ENCODE data around the gene ARHGAP32. TPM values are rescaled to one million over a fixed set of nuclear protein-coding genes. Genes with fewer than 3 reads are reported as not detected.

Gene ARHGAP32
- polyA plus RNA-seq, 1 donor from 2014 or later, result 12.0 TPM

DNA sequence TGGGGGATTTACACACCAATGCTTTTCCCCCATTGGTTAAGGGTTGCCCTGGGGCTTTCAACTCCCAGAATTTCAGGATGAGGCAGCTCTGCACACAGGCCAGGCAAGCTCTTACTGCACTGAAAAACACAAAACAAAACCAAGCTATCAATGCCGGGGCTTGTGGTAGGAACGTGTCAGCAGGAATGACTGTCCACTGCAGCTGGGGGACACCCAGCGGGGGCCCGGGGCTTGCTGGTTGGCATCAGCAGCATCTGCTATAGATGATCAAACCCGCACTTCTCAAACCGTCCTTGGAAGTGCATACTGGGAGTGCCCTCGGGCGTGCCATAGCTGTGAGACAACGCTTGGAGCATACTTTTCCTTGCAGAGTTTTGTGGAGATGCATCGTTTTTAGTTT lies 257.2 kb downstream of the ARHGAP32 start:
- no peaks in the 10 kb centered on the region for H3K9me2 ChIP-seq (ENCODE audit: insufficient read depth, low read length)
- H2AFZ ChIP-seq (ENCODE audit: low read depth, low read length), result no peak overlapping the region
- no peaks in the 10 kb centered on the region for H4K20me1 ChIP-seq (ENCODE audit: insufficient read depth)
- no peaks in the 10 kb centered on the region for H3K36me3 ChIP-seq (ENCODE audit: insufficient read depth, low read length)
- no peaks in the 10 kb centered on the region for H3K79me2 ChIP-seq (replicated peaks; ENCODE audit: insufficient read depth, low read length)
- TF ChIP-seq EZH2 (IDR thresholded peaks at IDR 0.05; ENCODE audit: borderline replicate concordance, insufficient read depth, low read length, poor library complexity, severe bottlenecking) (no peak), POLR2AphosphoS5 (IDR thresholded peaks at IDR 0.05) (no peak), MXI1 (conservative IDR thresholded peaks at IDR 0.05; ENCODE audit: poor library complexity, severe bottlenecking) (no peak), TAF1 (IDR thresholded peaks at IDR 0.05; ENCODE audit: low read depth) (no peak), EP300 (conservative IDR thresholded peaks at IDR 0.05; ENCODE audit: poor library complexity, severe bottlenecking) (no peak), SMC3 (conservative IDR thresholded peaks at IDR 0.05; ENCODE audit: poor library complexity) (no peak), RAD21 (conservative IDR thresholded peaks at IDR 0.05) (no peak)
- TF ChIP-seq, protein P1, sequence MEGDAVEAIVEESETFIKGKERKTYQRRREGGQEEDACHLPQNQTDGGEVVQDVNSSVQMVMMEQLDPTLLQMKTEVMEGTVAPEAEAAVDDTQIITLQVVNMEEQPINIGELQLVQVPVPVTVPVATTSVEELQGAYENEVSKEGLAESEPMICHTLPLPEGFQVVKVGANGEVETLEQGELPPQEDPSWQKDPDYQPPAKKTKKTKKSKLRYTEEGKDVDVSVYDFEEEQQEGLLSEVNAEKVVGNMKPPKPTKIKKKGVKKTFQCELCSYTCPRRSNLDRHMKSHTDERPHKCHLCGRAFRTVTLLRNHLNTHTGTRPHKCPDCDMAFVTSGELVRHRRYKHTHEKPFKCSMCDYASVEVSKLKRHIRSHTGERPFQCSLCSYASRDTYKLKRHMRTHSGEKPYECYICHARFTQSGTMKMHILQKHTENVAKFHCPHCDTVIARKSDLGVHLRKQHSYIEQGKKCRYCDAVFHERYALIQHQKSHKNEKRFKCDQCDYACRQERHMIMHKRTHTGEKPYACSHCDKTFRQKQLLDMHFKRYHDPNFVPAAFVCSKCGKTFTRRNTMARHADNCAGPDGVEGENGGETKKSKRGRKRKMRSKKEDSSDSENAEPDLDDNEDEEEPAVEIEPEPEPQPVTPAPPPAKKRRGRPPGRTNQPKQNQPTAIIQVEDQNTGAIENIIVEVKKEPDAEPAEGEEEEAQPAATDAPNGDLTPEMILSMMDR (IDR thresholded peaks at IDR 0.05; ENCODE audit: poor library complexity, severe bottlenecking), result no peak
- TF ChIP-seq, protein P2, sequence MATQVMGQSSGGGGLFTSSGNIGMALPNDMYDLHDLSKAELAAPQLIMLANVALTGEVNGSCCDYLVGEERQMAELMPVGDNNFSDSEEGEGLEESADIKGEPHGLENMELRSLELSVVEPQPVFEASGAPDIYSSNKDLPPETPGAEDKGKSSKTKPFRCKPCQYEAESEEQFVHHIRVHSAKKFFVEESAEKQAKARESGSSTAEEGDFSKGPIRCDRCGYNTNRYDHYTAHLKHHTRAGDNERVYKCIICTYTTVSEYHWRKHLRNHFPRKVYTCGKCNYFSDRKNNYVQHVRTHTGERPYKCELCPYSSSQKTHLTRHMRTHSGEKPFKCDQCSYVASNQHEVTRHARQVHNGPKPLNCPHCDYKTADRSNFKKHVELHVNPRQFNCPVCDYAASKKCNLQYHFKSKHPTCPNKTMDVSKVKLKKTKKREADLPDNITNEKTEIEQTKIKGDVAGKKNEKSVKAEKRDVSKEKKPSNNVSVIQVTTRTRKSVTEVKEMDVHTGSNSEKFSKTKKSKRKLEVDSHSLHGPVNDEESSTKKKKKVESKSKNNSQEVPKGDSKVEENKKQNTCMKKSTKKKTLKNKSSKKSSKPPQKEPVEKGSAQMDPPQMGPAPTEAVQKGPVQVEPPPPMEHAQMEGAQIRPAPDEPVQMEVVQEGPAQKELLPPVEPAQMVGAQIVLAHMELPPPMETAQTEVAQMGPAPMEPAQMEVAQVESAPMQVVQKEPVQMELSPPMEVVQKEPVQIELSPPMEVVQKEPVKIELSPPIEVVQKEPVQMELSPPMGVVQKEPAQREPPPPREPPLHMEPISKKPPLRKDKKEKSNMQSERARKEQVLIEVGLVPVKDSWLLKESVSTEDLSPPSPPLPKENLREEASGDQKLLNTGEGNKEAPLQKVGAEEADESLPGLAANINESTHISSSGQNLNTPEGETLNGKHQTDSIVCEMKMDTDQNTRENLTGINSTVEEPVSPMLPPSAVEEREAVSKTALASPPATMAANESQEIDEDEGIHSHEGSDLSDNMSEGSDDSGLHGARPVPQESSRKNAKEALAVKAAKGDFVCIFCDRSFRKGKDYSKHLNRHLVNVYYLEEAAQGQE (IDR thresholded peaks at IDR 0.05; ENCODE audit: borderline replicate concordance), result no peak
- no peaks in the 10 kb centered on the region for H3F3A ChIP-seq (ENCODE audit: insufficient read depth, low read length, poor library complexity, severe bottlenecking)
- H3K9me3 ChIP-seq (ENCODE audit: low read length), result no peaks in the 10 kb centered on the region
- no peak overlapping the region for H3K9ac ChIP-seq (ENCODE audit: low read length)
- no peak overlapping the region for H3K4me2 ChIP-seq (ENCODE audit: low read length)
- H3K27ac ChIP-seq (ENCODE audit: low read length), result no peak overlapping the region
- no peak overlapping the region for H3K4me3 ChIP-seq (ENCODE audit: low read length)
- no peaks in the 10 kb centered on the region for H3K27me3 ChIP-seq (ENCODE audit: insufficient read depth, low read depth, low read length)

DNA sequence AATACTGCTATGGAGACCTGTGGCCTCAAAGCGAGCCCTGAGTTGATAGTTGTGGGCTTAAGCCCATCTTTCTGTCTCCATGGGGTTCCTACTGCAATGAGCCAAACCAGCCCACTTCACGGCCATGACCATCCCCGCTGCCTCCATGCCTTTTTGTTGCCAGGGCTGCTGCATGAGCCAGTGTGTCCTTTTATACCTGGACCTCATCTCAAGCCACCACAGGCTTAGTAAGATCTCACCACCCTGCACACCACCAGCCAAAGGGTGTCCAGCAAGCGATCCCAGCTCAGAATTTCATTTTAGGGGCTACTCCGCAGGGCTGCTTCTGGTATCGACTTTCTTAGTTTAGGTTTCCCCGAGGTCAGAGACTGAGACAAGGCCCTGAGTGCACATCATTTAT lies 257.8 kb downstream of the ARHGAP32 start:
- no peaks in the 10 kb centered on the region for H4K20me1 ChIP-seq (ENCODE audit: insufficient read depth)
- H3K4me3 ChIP-seq (ENCODE audit: low read length), result no peak overlapping the region
- no peak overlapping the region for H3K9ac ChIP-seq (ENCODE audit: low read length)
- H3K9me3 ChIP-seq (ENCODE audit: low read length), result no peaks in the 10 kb centered on the region
- no peak overlapping the region for H3K4me2 ChIP-seq (ENCODE audit: low read length)
- no peaks in the 10 kb centered on the region for H3F3A ChIP-seq (ENCODE audit: insufficient read depth, low read length, poor library complexity, severe bottlenecking)
- no peaks in the 10 kb centered on the region for H3K9me2 ChIP-seq (ENCODE audit: insufficient read depth, low read length)
- H3K27me3 ChIP-seq (ENCODE audit: insufficient read depth, low read depth, low read length), result no peaks in the 10 kb centered on the region
- no peak overlapping the region for H2AFZ ChIP-seq (ENCODE audit: low read depth, low read length)
- TF ChIP-seq MXI1 (conservative IDR thresholded peaks at IDR 0.05; ENCODE audit: poor library complexity, severe bottlenecking), result no peak
- TF ChIP-seq, protein P1 (IDR thresholded peaks at IDR 0.05; ENCODE audit: poor library complexity, severe bottlenecking), result no peak
- no peak for TF ChIP-seq POLR2AphosphoS5 (IDR thresholded peaks at IDR 0.05)
- no peak for TF ChIP-seq RAD21 (conservative IDR thresholded peaks at IDR 0.05)
- no peak for TF ChIP-seq SMC3 (conservative IDR thresholded peaks at IDR 0.05; ENCODE audit: poor library complexity)
- TF ChIP-seq, protein P2 (IDR thresholded peaks at IDR 0.05; ENCODE audit: borderline replicate concordance), result no peak
- no peak for TF ChIP-seq EZH2 (IDR thresholded peaks at IDR 0.05; ENCODE audit: borderline replicate concordance, insufficient read depth, low read length, poor library complexity, severe bottlenecking)
- TF ChIP-seq EP300 (conservative IDR thresholded peaks at IDR 0.05; ENCODE audit: poor library complexity, severe bottlenecking), result no peak
- no peak for TF ChIP-seq TAF1 (IDR thresholded peaks at IDR 0.05; ENCODE audit: low read depth)
- no peak overlapping the region for H3K27ac ChIP-seq (ENCODE audit: low read length)
- no peaks in the 10 kb centered on the region for H3K36me3 ChIP-seq (ENCODE audit: insufficient read depth, low read length)
- no peaks in the 10 kb centered on the region for H3K79me2 ChIP-seq (replicated peaks; ENCODE audit: insufficient read depth, low read length)
